NB4 (cell line): Measurements from ENCODE around the gene AGFG2.
"Not testable (repeated sequence)": the region's sequence is repeated elsewhere in the genome, so short reads cannot be mapped to it uniquely, and the experiment has no call there.

Experiments
- DNase-seq: peaks from one replicate; pipeline ENCODE4 v3.0.0; 2010; ENCODE audit warnings: low read depth
- H3K4me3 ChIP-seq: one replicate; pipeline ENCODE4 v1.5.1; 2011; ENCODE audit warnings: mild to moderate bottlenecking, low read depth, low read length, moderate library complexity
- MYC ChIP-seq: IDR thresholded peaks from 2 replicates; pipeline ENCODE4 v1.6.1; 2011; ENCODE audit warnings: low read depth, low read length
- POLR2A ChIP-seq: IDR thresholded peaks from 2 replicates; pipeline ENCODE4 v1.6.1; 2011; ENCODE audit warnings: mild to moderate bottlenecking; ENCODE audit not compliant: insufficient read length; ENCODE audit errors: extremely low read depth
- TF ChIP-seq, protein P1 (sequence below): IDR thresholded peaks from one replicate; pipeline ENCODE4 v1.5.1; 2012; ENCODE audit warnings: low read depth, low read length
- TF ChIP-seq, protein P2 (sequence below): IDR thresholded peaks from 2 replicates; pipeline ENCODE4 v1.6.1; 2011; ENCODE audit warnings: low read depth, low read length

The AGFG2 gene

DNA sequence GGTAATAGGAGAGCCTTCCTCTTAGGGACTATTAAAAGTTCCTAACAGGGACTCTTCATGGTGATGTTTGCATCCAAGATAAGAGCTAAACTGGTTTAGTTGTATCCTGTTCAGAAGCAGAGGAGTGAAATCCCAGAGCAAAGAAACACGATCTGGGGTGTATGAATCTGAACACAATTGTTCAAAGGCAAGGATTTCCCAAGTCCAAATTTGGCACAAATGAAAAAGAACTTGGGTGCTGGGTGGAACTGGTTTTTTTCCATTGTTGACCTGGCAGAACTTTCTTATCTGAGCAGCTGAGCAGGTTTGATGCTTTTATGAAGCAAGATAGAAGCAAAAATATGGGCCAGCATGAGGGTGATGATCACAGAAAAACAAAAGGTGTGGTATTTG, 6.0 kb downstream of the AGFG2 start:
- no peak for DNase-seq
- TF ChIP-seq, protein P1, sequence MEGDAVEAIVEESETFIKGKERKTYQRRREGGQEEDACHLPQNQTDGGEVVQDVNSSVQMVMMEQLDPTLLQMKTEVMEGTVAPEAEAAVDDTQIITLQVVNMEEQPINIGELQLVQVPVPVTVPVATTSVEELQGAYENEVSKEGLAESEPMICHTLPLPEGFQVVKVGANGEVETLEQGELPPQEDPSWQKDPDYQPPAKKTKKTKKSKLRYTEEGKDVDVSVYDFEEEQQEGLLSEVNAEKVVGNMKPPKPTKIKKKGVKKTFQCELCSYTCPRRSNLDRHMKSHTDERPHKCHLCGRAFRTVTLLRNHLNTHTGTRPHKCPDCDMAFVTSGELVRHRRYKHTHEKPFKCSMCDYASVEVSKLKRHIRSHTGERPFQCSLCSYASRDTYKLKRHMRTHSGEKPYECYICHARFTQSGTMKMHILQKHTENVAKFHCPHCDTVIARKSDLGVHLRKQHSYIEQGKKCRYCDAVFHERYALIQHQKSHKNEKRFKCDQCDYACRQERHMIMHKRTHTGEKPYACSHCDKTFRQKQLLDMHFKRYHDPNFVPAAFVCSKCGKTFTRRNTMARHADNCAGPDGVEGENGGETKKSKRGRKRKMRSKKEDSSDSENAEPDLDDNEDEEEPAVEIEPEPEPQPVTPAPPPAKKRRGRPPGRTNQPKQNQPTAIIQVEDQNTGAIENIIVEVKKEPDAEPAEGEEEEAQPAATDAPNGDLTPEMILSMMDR, result no peak
- TF ChIP-seq POLR2A (no peak), MYC (no peak)
- TF ChIP-seq, protein P2, sequence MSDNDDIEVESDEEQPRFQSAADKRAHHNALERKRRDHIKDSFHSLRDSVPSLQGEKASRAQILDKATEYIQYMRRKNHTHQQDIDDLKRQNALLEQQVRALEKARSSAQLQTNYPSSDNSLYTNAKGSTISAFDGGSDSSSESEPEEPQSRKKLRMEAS, result no peak
- H3K4me3 ChIP-seq, result no peak overlapping the region

DNA sequence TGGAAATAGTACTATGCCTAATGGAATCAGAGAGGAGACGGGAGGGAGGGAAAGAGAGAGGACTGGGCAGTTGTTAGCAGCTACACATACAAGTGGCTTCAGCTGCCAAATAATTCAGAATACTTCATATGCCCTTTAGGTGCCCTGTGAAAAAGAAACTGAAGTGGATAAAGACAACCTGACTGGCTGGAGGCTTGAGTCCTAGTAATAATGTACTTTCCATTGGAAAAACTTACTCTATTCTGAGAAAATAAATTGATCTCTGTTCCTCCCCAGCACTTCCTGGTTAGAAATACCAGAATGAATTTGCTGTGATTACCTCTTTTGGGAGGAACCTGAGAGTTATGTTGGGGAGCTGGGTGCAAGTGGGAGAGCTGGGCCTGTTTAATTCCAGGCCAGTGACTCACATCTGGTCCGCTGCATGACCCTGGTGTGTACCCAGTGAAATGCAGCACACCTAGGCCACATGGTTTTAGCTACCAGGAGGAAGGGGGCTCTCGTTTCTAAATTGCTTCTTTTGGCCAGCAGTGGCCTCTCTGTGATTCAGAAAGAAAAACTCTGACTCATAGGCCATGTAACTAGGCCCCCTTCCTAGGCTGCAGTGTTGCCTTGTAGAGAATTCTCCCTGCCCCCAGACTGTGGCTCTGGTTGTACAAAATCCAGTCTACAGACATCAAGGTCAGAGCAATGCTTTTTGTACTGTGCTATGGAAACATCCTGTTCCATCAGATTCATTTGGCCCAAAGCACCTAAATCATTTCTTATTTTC, 6.5 kb downstream of the AGFG2 start:
- no peak overlapping the region for H3K4me3 ChIP-seq
- peak; percentile 56 for DNase-seq
- TF ChIP-seq, protein P2, result peak; percentile 38; the same call in 1 of the 2 replicates
- TF ChIP-seq, protein P1, result no peak

DNA sequence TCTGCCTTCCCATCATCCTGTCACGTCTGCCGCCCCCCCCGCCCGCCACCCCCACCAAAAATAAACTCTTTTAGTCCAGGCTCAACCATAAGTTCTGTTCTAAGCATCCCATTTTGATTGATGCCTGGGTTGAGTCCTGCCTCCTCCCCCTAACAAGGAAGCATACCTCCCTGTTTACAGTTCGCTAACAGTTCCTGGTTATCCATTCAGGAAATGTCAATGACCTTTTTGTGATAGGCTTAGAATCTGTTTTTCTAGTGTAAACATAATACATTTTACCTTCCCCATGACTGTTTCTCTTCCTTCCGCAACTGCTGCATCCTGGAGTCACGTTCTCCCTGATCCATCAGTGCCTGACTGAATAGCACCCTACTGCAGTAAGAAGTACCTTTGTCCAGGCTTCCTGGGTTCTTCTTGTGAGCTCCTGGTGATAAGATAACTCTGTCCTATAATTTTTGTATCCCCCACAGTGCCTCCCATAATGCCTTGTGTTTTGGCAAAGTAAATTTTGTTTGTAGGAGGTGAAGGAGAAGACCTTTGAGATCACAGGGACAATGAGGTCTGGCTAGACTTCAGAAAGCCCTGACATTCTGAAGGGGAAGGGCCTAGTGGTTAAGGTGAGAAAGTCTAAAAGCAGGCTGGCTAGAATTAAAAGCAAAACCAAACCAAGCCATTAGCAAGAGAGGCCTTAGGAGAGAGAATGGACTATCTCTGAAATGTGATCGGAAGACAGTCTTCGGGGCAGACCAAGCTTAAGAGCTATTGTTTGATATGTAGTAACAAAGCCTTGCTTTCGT, 7.3 kb downstream of the AGFG2 start:
- no peak for DNase-seq
- no peak overlapping the region for H3K4me3 ChIP-seq
- TF ChIP-seq MYC (no peak), POLR2A (no peak)
- TF ChIP-seq, protein P2, result no peak
- TF ChIP-seq, protein P1, result no peak

DNA sequence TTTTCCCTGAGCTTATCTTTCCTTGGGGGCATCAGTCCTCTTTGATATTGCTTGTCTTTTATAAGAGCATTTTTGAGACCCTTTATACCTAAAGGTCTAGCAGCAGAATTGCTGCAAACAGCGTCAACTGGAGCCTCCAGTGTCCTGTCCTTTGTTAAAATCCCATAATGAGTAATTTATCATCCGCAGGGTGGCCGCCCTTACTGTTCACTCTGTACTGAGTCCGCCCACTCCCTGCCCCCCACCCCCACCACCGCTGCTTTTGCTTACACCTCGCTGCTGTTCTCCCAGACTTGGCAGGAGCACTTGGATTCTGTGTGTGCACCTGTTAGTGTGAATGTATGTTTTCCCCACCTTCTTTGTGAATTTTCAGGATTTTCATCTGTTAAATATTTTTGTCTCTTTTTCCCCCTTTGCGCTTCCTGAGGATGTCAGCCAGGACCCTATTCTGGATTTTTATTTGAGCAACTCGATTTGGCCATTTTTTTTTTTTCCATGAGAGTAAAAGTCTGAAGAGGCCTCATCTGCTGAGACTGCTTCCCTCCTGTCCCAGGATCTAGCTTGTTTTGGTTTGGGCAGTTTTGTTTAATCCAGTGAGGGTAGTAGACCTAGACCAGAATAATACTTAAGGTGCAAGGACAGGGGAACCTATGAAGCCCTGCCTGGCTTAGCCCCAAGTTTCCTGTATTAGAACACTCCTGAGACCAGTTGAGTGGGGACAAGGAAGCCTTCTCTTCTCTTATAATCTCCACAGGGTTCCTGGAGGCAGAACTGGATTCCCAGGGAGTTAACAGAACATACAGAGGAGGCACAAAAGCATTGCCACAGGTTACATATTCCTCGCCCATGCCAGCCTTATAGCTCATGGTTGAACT, 8.2 kb downstream of the AGFG2 start:
- no peak for TF ChIP-seq POLR2A
- no peak for TF ChIP-seq MYC
- TF ChIP-seq, protein P2, result no peak
- no peak overlapping the region for H3K4me3 ChIP-seq
- DNase-seq, result no peak

DNA sequence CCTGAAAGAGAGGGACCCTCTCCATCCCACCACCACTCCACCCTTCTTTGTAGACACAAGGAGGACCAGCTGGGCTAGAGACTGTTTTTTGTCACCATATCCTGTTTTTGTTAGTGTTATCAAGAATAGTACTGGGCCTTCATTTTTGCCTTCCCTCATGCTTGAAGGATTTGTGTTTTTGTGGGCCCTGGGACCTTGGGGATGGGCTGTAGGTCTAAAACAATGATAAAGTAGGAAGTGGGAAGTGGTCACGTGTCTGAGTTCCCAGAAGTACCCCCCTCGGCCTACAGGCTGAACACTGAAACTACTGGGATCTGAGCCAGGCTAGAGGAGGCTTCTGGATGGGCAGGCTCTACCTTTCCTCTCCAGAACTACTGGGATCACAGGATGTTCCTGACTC, 8.9 kb downstream of the AGFG2 start:
- no peak for TF ChIP-seq MYC
- TF ChIP-seq, protein P1, result no peak
- TF ChIP-seq, protein P2, result no peak
- no peak for TF ChIP-seq POLR2A
- no peak for DNase-seq
- no peak overlapping the region for H3K4me3 ChIP-seq

DNA sequence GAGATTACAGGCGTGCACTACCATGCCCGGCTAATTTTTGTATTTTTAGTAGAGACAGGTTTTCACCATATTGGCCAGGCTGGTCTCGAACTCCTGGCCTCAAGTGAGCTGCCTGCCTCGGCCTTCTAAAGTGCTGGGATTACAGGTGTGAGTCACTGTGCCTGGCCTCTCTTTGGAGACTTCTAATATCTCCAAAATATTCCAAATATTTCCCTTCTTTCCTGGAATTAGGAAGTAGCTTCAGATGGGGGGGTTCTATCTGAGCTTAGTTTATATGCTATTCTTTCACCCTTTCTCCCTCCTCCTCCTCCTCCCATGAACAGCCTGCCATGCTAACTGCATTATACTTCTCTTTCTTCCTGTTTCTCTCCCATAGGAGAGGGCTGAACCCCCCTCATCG, 9.4 kb downstream of the AGFG2 start:
- not testable (repeated sequence) for H3K4me3 ChIP-seq, DNase-seq
